ENCODE results near the gene HLA-DOA.

DNA sequence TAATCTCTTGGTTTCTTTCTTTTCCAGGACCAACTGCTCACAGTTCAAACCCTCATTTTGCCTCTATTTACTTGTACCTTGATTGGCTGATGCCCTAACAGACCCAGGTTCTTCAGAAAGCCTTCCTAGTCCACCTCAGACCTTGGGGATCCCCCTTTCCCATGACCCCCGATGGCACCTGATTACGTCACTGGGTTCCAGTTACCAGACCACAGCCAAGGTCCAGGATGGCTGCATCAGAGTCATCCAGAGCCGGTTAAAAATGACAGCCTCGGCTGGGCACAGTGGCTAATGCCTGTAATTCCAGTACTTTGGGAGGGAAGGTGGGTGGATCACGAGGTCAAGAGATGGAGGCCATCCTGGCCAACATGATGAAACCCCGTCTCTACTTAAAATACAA is 4.5 kb downstream of the HLA-DOA start:
- TF ChIP-seq, protein P1, sequence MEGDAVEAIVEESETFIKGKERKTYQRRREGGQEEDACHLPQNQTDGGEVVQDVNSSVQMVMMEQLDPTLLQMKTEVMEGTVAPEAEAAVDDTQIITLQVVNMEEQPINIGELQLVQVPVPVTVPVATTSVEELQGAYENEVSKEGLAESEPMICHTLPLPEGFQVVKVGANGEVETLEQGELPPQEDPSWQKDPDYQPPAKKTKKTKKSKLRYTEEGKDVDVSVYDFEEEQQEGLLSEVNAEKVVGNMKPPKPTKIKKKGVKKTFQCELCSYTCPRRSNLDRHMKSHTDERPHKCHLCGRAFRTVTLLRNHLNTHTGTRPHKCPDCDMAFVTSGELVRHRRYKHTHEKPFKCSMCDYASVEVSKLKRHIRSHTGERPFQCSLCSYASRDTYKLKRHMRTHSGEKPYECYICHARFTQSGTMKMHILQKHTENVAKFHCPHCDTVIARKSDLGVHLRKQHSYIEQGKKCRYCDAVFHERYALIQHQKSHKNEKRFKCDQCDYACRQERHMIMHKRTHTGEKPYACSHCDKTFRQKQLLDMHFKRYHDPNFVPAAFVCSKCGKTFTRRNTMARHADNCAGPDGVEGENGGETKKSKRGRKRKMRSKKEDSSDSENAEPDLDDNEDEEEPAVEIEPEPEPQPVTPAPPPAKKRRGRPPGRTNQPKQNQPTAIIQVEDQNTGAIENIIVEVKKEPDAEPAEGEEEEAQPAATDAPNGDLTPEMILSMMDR (IDR thresholded peaks at IDR 0.05; ENCODE audit: insufficient read depth, low read length): no peak
- TF ChIP-seq GABPA (IDR thresholded peaks at IDR 0.05; ENCODE audit: low read depth): no peak
- no peak for TF ChIP-seq POLR2AphosphoS5 (IDR thresholded peaks at IDR 0.05; ENCODE audit: low read depth)

Data from HL-60 (cell line).